Mesenchymal stem cell (in vitro differentiated cells and primary cell): ENCODE measurements around the gene PIGL.

Source experiments
- DNase-seq: peaks from one replicate; pipeline ENCODE4 v3.0.0-alpha.2; 2013
- H2AFZ ChIP-seq: one replicate; pipeline ENCODE4 v1.6.1; 2013; ENCODE audit warnings: low read depth, mild to moderate bottlenecking, control low read depth, inconsistent platforms, low read length, moderate library complexity
- H2AK5ac ChIP-seq: 2 replicates; pipeline ENCODE4 v1.6.1; 2013; ENCODE audit warnings: low read length, moderate library complexity, mild to moderate bottlenecking, inconsistent platforms; ENCODE audit not compliant: severe bottlenecking
- H2BK120ac ChIP-seq: one replicate; pipeline ENCODE4 v1.6.1; 2013; ENCODE audit warnings: low read depth, mild to moderate bottlenecking, inconsistent platforms, low read length, moderate library complexity
- H2BK12ac ChIP-seq, 2 experiments: one replicate each; pipeline ENCODE4 v1.6.1; 2013; ENCODE audit warnings: inconsistent platforms in 2 of 2, low read length in 2 of 2, mild to moderate bottlenecking in 2 of 2, moderate library complexity in 2 of 2, control low read depth in 1 of 2
- H2BK15ac ChIP-seq: one replicate; pipeline ENCODE4 v1.6.1; 2013; ENCODE audit warnings: mild to moderate bottlenecking, low read depth, inconsistent platforms; ENCODE audit not compliant: poor library complexity, severe bottlenecking
- H2BK5ac ChIP-seq: 2 replicates; pipeline ENCODE4 v1.6.1; 2013; ENCODE audit warnings: low read depth, mild to moderate bottlenecking, low read length, control low read depth, inconsistent platforms; ENCODE audit not compliant: poor library complexity, severe bottlenecking
- H3K14ac ChIP-seq, 2 experiments: one replicate each; pipeline ENCODE4 v1.6.1; 2013; ENCODE audit warnings: inconsistent platforms in 2 of 2, low read length in 2 of 2, control low read depth in 1 of 2, mild to moderate bottlenecking in 1 of 2, moderate library complexity in 1 of 2
- H3K18ac ChIP-seq, 2 experiments: one replicate each; pipeline ENCODE4 v1.6.1; 2013; ENCODE audit warnings: inconsistent platforms in 2 of 2, low read length in 2 of 2, control low read depth in 1 of 2, low read depth in 1 of 2, mild to moderate bottlenecking in 1 of 2
- H3K23ac ChIP-seq, 2 experiments: one replicate each; pipeline ENCODE4 v1.6.1; 2013; ENCODE audit warnings: inconsistent platforms in 2 of 2, low read length in 2 of 2, mild to moderate bottlenecking in 2 of 2, moderate library complexity in 2 of 2, control low read depth in 1 of 2
- H3K27ac ChIP-seq: 2 replicates; pipeline ENCODE4 v1.5.1; 2013; ENCODE audit warnings: mild to moderate bottlenecking, moderate library complexity, low read length, control low read depth, inconsistent platforms; ENCODE audit not compliant: poor library complexity, severe bottlenecking
- H3K27me3 ChIP-seq, 2 experiments: 2 replicates each; pipeline versions ENCODE4 v1.6.1 to v1.7.0; 2013; ENCODE audit warnings: low read length in 2 of 2, mild to moderate bottlenecking in 2 of 2, moderate library complexity in 2 of 2, control low read depth in 1 of 2, inconsistent platforms in 1 of 2; ENCODE audit not compliant: control insufficient read depth in 1 of 2, insufficient read depth in 1 of 2
- H3K36me3 ChIP-seq, 2 experiments: 2 replicates each; pipeline versions ENCODE4 v1.6.1 to v1.7.0; 2013; ENCODE audit warnings: low read length in 2 of 2, control low read depth in 1 of 2, inconsistent platforms in 1 of 2, low read depth in 1 of 2, mild to moderate bottlenecking in 1 of 2; ENCODE audit not compliant: insufficient read depth in 2 of 2, control insufficient read depth in 1 of 2
- H3K4ac ChIP-seq, 2 experiments: one replicate each; pipeline ENCODE4 v1.6.1; 2013; ENCODE audit warnings: inconsistent platforms in 2 of 2, low read length in 2 of 2, mild to moderate bottlenecking in 2 of 2, moderate library complexity in 2 of 2, control low read depth in 1 of 2, low read depth in 1 of 2
- H3K4me1 ChIP-seq: 2 replicates; pipeline ENCODE4 v1.6.1; 2013; ENCODE audit warnings: low read depth, low read length, control low read depth; ENCODE audit not compliant: control insufficient read depth, insufficient read depth
- H3K4me2 ChIP-seq: 2 replicates; pipeline ENCODE4 v1.6.1; 2013; ENCODE audit warnings: low read length, mild to moderate bottlenecking, inconsistent platforms; ENCODE audit not compliant: poor library complexity, severe bottlenecking
- H3K4me3 ChIP-seq, 2 experiments: 2 replicates each; pipeline versions ENCODE4 v1.5.1 to v1.7.0; 2013; ENCODE audit warnings: low read length in 2 of 2, mild to moderate bottlenecking in 2 of 2, control low read depth in 1 of 2, low read depth in 1 of 2; ENCODE audit not compliant: insufficient read depth in 1 of 2
- H3K79me1 ChIP-seq: replicated peaks from 2 replicates; pipeline ENCODE4 v1.6.1; 2013; ENCODE audit warnings: mild to moderate bottlenecking, control low read depth, low read length, inconsistent platforms; ENCODE audit not compliant: poor library complexity, severe bottlenecking
- H3K9ac ChIP-seq: 2 replicates; pipeline ENCODE4 v1.7.0; 2013; ENCODE audit warnings: mild to moderate bottlenecking, low read length, moderate library complexity
- H3K9me3 ChIP-seq: 2 replicates; pipeline ENCODE4 v1.7.0; 2013; ENCODE audit warnings: mild to moderate bottlenecking, low read length; ENCODE audit not compliant: control insufficient read depth
- H4K8ac ChIP-seq: one replicate; pipeline ENCODE4 v1.6.1; 2013; ENCODE audit warnings: inconsistent platforms, mild to moderate bottlenecking, low read length, moderate library complexity
- H4K91ac ChIP-seq: one replicate; pipeline ENCODE4 v1.6.1; 2013; ENCODE audit warnings: mild to moderate bottlenecking, low read length, inconsistent platforms
- WGBS: methylation state at CpG from one replicate; pipeline ENCODE4 v1.1.7; 2013; ENCODE audit warnings: mixed read lengths; 5-methylcytosine and 5-hydroxymethylcytosine counted together

Gene PIGL

GRCh38 chr17:16272111-16272840 is 55.3 kb downstream of the PIGL start:
- Histone ChIP-seq H3K4ac (no peak overlapping the region), H3K27me3 (no peaks in the 10 kb centered on the region), H4K8ac (no peak overlapping the region), H3K9ac (no peak overlapping the region), H3K18ac (no peak overlapping the region), H2BK15ac (no peak overlapping the region), H3K23ac (no peak overlapping the region), H3K9me3 (no peaks in the 10 kb centered on the region), H3K27ac (no peak overlapping the region), H2AK5ac (no peak overlapping the region), H2BK5ac (no peak overlapping the region), H3K4me3 (no peak overlapping the region), H2BK12ac (no peak overlapping the region), H2BK120ac (no peak overlapping the region), H3K4me2 (no peak overlapping the region), H2AFZ (no peak overlapping the region), H3K36me3 (no peaks in the 10 kb centered on the region), H4K91ac (no peak overlapping the region), H3K79me1 (peaks cover 3% of the 10 kb centered on the region), H3K4me1 (peaks cover 4% of the 10 kb centered on the region), H3K14ac (no peak overlapping the region)
- DNase-seq, result no peak
- 98% methylated on average over 3 of the region's 3 CpGs for WGBS

GRCh38 chr17:16273499-16273898 is 56.5 kb downstream of the PIGL start:
- H3K27me3 ChIP-seq, result no peaks in the 10 kb centered on the region
- DNase-seq, result no peak
- no peak overlapping the region for H3K18ac ChIP-seq
- H3K23ac ChIP-seq, result no peak overlapping the region
- H3K4me3 ChIP-seq, result no peak overlapping the region
- H3K9ac ChIP-seq, result no peak overlapping the region
- 56% methylated on average over 1 of the region's 1 CpG for WGBS
- H2BK120ac ChIP-seq, result no peak overlapping the region
- H2AFZ ChIP-seq, result no peak overlapping the region
- H3K79me1 ChIP-seq, result peaks cover 1% of the 10 kb centered on the region
- H2AK5ac ChIP-seq, result no peak overlapping the region
- H2BK12ac ChIP-seq, result no peak overlapping the region
- peaks cover 0 to 3% of the 10 kb centered on the region in 2 experiments for H3K36me3 ChIP-seq
- H3K4ac ChIP-seq, result no peak overlapping the region
- no peak overlapping the region for H3K27ac ChIP-seq
- no peak overlapping the region for H2BK15ac ChIP-seq
- H3K4me1 ChIP-seq, result peaks cover 1% of the 10 kb centered on the region
- H4K91ac ChIP-seq, result no peak overlapping the region
- no peak overlapping the region for H3K4me2 ChIP-seq
- no peak overlapping the region for H3K14ac ChIP-seq
- no peak overlapping the region for H2BK5ac ChIP-seq
- no peak overlapping the region for H4K8ac ChIP-seq
- no peaks in the 10 kb centered on the region for H3K9me3 ChIP-seq

DNA sequence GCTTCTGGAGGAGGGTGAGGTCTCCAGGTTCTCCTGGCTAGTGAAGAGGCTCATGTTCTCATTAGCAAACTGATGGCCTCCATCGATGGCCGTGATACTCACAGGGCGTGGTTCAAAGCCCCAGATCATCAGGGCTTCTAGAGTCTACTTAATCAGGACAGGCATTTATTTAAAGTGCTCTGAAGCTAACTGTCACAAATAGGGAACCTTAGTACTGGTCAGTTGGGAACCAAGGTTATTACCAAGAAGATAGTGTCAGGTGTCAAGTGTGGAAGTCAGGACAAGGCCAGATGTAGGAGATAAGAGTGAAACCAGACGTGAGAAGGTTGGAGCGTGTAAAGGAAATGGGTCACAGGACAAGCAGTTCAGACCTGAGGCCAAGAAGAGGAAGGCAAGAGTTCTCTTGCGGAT is 56.9 kb downstream of the PIGL start:
- no peak overlapping the region for H3K4me3 ChIP-seq
- peaks cover 1% of the 10 kb centered on the region for H3K4me1 ChIP-seq
- H3K27me3 ChIP-seq, result no peaks in the 10 kb centered on the region
- H2BK12ac ChIP-seq, result no peak overlapping the region
- H3K27ac ChIP-seq, result no peak overlapping the region
- H3K79me1 ChIP-seq, result peaks cover 2% of the 10 kb centered on the region
- H2AFZ ChIP-seq, result no peak overlapping the region
- no peak overlapping the region for H2BK120ac ChIP-seq
- H3K18ac ChIP-seq, result no peak overlapping the region
- H3K14ac ChIP-seq, result no peak overlapping the region
- no peak for DNase-seq
- WGBS, result 70% methylated on average over 5 of the region's 6 CpGs
- no peak overlapping the region for H2BK5ac ChIP-seq
- no peak overlapping the region for H3K4me2 ChIP-seq
- no peak overlapping the region for H4K8ac ChIP-seq
- no peaks in the 10 kb centered on the region for H3K9me3 ChIP-seq
- H4K91ac ChIP-seq, result no peak overlapping the region
- H2AK5ac ChIP-seq, result no peak overlapping the region
- no peak overlapping the region for H3K23ac ChIP-seq
- H3K9ac ChIP-seq, result no peak overlapping the region
- no peak overlapping the region for H2BK15ac ChIP-seq
- no peak overlapping the region for H3K4ac ChIP-seq
- peaks cover 0 to 3% of the 10 kb centered on the region in 2 experiments for H3K36me3 ChIP-seq

- Histone ChIP-seq H4K8ac (no peak overlapping the region), H3K4ac (no peak overlapping the region), H3K36me3 (peaks cover 0 to 3% of the 10 kb centered on the region in 2 experiments), H3K4me3 (no peak overlapping the region), H3K18ac (no peak overlapping the region), H3K79me1 (peaks cover 6% of the 10 kb centered on the region), H3K27me3 (no peaks in the 10 kb centered on the region), H3K4me1 (no peaks in the 10 kb centered on the region), H3K9ac (no peak overlapping the region), H3K9me3 (no peaks in the 10 kb centered on the region), H3K14ac (no peak overlapping the region), H2BK120ac (no peak overlapping the region), H2AFZ (no peak overlapping the region), H3K23ac (no peak overlapping the region), H3K27ac (no peak overlapping the region), H2BK5ac (no peak overlapping the region), H2BK15ac (no peak overlapping the region), H2AK5ac (no peak overlapping the region), H4K91ac (no peak overlapping the region), H3K4me2 (no peak overlapping the region), H2BK12ac (no peak overlapping the region)
- no peak for DNase-seq
- WGBS, result 98% methylated on average over 4 of the region's 5 CpGs
These were observed 58.0 kb downstream of the PIGL start for GRCh38 chr17:16275024-16275423.
